Thoracic aorta (tissue), 2 donors: Measurements from ENCODE around the gene NOS2. TPM values are rescaled to one million over a fixed set of nuclear protein-coding genes. Genes with fewer than 3 reads are reported as not detected.
"Not testable (repeated sequence)": the region's sequence is repeated elsewhere in the genome, so short reads cannot be mapped to it uniquely, and the experiment has no call there.

Experiments used
- ATAC-seq: fragments of 150-250 bp; one replicate; pipeline ENCODE4 v1.8.0; 2017; ENCODE audit warnings: low read depth; ENCODE audit not compliant: insufficient number of reproducible peaks, low FRiP score
- DNase-seq: peaks from one replicate; pipeline ENCODE4 v3.0.0-alpha.2; 2020; ENCODE audit warnings: low spot score
- H3K27ac ChIP-seq, 2 donors: fragments of 200-600 bp; sonication (generic); 1 replicate in 1 of 2; 2 replicates in 1 of 2; pipeline ENCODE4 v1.5.1; 2016; ENCODE audit warnings: mild to moderate bottlenecking in 2 of 2, moderate library complexity in 2 of 2
- H3K27me3 ChIP-seq: fragments of 200-600 bp; sonication (generic); replicated peaks from 2 replicates; pipeline ENCODE4 v1.6.0; 2016; ENCODE audit warnings: mild to moderate bottlenecking; ENCODE audit not compliant: insufficient read depth
- H3K36me3 ChIP-seq: fragments of 200-600 bp; sonication (generic); one replicate; pipeline ENCODE4 v1.5.1; 2016
- H3K4me1 ChIP-seq, 2 donors: fragments of 200-600 bp; sonication (generic); 1 replicate in 1 of 2; 2 replicates in 1 of 2; pipeline versions ENCODE4 v1.5.1 to v1.6.0; 2016; ENCODE audit warnings: low read depth in 2 of 2, mild to moderate bottlenecking in 1 of 2; ENCODE audit not compliant: control insufficient read depth in 1 of 2
- H3K4me3 ChIP-seq: fragments of 200-600 bp; sonication (generic); 2 replicates; pipeline ENCODE4 v1.5.1; 2016; ENCODE audit warnings: mild to moderate bottlenecking
- H3K9me3 ChIP-seq: fragments of 200-600 bp; sonication (generic); 2 replicates; pipeline ENCODE4 v1.5.1; 2016
- total RNA-seq, 2 donors: library from RNA; depleted of rRNA; stranded (reverse); fragments of >200 nt; gene quantifications; one replicate each; pipeline versions ENCODE4 v1.1.0 to v1.2.3, GENCODE V29; 2016
- TF ChIP-seq, protein P1 (sequence below): fragments of 200-600 bp; sonication (generic); IDR thresholded peaks from one replicate; pipeline ENCODE4 v1.5.1; 2019; ENCODE audit warnings: antibody characterized with exemption

NOS2 gene
- total RNA-seq, 2 donors from 2014 or later, result not detected

DNA sequence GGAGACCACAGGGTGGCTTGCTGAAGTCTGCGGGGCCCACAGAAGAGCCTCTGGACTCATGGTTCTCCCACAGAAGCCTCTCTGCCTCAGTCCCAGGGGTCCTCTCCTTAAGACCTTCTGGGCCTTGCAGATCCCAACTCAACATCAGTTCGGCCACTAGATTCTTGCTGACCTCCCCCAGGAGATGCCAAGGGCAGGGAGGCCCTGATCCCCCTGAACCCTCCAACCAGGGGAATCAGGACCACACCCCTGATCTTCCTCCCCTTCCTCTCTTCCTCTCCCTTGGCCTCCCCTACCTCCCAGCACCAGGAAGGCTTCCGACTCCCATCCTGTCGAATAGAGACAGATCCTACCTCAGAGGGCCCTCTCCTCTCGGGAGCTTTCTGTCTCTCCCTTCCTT, 53.4 kb downstream of the NOS2 start:
- Histone ChIP-seq H3K27me3 (no peaks in the 10 kb centered on the region), H3K4me3 (no peak overlapping the region), H3K9me3 (no peaks in the 10 kb centered on the region), H3K36me3 (no peaks in the 10 kb centered on the region), H3K4me1 (no peaks in the 10 kb centered on the region), H3K27ac (no peak overlapping the region)
- TF ChIP-seq, protein P1, sequence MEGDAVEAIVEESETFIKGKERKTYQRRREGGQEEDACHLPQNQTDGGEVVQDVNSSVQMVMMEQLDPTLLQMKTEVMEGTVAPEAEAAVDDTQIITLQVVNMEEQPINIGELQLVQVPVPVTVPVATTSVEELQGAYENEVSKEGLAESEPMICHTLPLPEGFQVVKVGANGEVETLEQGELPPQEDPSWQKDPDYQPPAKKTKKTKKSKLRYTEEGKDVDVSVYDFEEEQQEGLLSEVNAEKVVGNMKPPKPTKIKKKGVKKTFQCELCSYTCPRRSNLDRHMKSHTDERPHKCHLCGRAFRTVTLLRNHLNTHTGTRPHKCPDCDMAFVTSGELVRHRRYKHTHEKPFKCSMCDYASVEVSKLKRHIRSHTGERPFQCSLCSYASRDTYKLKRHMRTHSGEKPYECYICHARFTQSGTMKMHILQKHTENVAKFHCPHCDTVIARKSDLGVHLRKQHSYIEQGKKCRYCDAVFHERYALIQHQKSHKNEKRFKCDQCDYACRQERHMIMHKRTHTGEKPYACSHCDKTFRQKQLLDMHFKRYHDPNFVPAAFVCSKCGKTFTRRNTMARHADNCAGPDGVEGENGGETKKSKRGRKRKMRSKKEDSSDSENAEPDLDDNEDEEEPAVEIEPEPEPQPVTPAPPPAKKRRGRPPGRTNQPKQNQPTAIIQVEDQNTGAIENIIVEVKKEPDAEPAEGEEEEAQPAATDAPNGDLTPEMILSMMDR, result no peak
- DNase-seq (no peak), ATAC-seq (no peak)

DNA sequence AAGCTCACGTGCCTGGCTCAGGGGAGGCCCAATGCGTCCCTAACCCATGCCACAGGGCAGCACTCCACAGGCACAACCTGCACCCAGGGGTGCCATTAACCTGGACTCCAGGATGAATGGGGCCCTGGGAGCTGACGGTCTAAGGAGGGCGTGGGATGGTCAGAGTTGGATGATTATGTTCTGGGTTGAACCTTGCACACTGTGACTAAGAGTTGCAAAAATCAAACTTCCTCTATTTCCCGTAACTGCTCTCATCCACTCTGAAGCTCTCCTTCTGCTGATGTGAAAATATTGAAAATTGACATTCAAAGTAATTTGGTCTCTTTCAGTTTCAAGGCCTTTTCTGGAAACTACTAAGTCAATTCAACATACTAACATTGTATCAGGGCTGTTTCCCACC, 54.0 kb downstream of the NOS2 start:
- ATAC-seq, result not testable (repeated sequence)

DNA sequence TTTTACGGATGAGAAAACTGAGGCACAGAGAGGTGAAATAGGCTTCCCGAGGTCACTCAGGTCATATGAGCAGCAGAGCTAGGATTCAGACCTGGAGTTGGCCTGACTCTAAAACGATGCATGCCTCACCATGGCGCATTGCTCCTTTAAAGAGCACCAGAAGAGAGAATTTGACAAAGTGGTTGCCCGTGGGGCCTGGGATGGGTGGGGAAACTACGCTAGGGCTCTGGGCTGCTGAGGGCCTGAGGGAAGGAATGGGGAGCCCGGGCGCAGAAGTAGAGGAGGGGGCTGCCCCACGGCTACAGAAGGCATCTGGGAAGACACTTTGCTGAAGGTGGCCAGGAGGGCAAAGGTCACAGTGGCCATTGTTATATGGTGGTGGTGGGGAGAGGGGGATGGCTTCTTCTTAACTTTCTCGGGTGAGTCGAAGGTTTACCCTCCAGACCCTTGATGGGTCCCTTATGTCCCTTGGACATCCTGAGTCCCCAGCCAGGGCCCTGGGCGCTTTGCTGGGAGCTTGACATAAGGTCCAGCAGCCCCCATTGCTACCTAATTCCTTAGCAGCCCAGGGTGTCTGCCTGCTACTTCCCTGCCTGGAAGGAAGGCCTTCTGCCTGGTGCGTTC, 55.0 kb downstream of the NOS2 start:
- H3K27ac ChIP-seq, H3K36me3 ChIP-seq, H3K4me1 ChIP-seq, H3K4me3 ChIP-seq, H3K27me3 ChIP-seq, ATAC-seq, H3K9me3 ChIP-seq, DNase-seq: not testable (repeated sequence)

More for the DNA sequence above, 54.0 kb downstream of the NOS2 start:
- H3K27me3 ChIP-seq, H3K4me1 ChIP-seq, H3K27ac ChIP-seq, H3K36me3 ChIP-seq, H3K4me3 ChIP-seq, H3K9me3 ChIP-seq, DNase-seq: not testable (repeated sequence)

DNA sequence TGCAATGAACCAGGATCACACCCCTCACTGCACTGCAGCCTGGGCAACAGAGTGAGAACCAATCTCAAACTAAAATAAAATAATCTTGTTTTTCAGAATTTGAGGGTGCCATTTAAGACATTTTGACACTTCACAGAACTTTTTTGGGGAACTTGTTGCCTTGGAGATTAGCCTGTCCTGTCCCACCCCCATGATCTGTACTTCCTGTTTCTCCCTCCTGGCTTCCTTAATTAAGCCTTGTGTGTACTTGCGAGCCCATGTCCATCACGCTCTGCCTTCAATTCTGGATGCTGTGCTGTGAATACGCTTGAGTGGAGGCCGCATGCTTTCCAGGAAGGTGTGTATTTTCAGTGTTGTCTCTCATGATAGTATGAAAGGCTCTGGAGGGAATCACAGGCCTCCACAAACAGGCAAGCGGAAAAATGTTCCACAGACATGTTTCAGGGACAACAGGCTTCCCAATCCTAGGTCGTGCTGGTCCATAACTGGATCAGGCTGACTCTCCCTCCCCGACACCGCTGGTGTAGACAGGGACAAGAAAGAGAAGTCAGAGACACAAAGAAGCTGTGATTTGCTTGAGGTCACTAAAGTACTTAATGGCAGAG, 56.9 kb downstream of the NOS2 start:
- ATAC-seq, result no peak
- TF ChIP-seq, protein P1, result no peak
- Histone ChIP-seq H3K9me3 (no peaks in the 10 kb centered on the region), H3K36me3 (no peaks in the 10 kb centered on the region), H3K27me3 (no peaks in the 10 kb centered on the region), H3K4me1 (peaks cover 3 to 4% of the 10 kb centered on the region in 2 donors), H3K27ac (no peak overlapping the region), H3K4me3 (no peak overlapping the region)
- DNase-seq, result no peak

DNA sequence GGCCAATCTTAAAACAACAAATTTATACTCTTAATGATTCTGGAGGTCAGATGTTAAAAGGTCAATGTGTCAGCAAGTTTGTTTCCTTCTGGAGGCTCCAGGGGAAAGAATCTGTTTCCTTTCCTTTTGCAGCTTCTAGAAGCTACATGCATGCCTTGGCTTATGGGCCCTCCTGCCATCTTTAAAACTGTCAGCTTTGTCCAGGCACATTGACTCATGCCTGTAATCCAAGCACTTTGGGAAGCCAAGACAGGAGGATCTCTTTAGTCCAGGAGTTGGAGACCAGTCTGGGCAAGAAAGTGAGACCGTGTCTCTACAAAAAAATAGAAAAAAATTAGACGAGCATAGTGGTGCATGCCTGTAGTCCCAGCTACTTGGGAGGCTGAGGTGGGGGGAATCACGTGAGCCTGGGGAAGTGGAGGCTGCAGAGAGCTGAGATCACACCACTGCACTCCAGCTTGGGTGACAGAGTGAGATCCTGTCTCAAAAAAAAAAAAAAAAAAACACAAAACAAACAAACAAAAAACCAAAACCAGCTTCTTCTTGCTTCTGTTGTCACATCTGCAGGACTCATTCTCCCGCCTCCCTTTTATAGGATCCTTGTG, 58.3 kb downstream of the NOS2 start:
- no peak for DNase-seq
- ATAC-seq, result no peak
- TF ChIP-seq, protein P1, result no peak

DNA sequence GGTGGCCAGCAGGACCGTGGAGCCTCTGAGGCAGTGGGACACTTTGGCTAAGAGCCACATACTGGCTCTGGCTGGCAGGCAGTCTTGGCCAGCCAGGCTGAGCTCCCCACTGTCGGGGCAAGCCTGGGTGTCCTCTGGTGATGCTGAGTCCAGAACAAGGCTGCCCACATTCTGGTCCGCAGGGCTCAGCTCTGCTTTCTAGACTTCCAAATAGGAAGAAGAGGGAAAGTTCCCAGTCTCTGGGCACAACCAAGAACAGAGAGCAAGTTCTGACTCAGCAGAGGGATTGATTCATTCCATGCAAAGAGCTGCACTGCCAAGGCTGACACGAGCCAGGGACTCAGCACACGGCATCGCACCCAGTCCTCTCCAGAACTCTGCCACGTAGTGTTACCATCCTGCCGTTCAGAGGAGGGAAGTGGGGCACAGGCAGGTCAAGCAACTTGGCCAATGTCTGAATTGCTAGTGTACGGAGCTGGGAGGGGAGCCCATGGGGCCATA, 58.9 kb downstream of the NOS2 start:
- ATAC-seq (no peak), DNase-seq (no peak)
- Histone ChIP-seq H3K27me3 (no peaks in the 10 kb centered on the region), H3K4me1 (peaks cover 3 to 4% of the 10 kb centered on the region in 2 donors), H3K27ac (no peak overlapping the region), H3K36me3 (no peaks in the 10 kb centered on the region), H3K9me3 (no peaks in the 10 kb centered on the region), H3K4me3 (no peak overlapping the region)
- TF ChIP-seq, protein P1, result no peak

More for the DNA sequence above, 58.3 kb downstream of the NOS2 start:
- H3K9me3 ChIP-seq, result no peaks in the 10 kb centered on the region
- H3K36me3 ChIP-seq, result no peaks in the 10 kb centered on the region
- no peak overlapping the region for H3K27ac ChIP-seq
- peaks cover 3 to 4% of the 10 kb centered on the region in 2 donors for H3K4me1 ChIP-seq
- H3K4me3 ChIP-seq, result no peak overlapping the region
- no peaks in the 10 kb centered on the region for H3K27me3 ChIP-seq

DNA sequence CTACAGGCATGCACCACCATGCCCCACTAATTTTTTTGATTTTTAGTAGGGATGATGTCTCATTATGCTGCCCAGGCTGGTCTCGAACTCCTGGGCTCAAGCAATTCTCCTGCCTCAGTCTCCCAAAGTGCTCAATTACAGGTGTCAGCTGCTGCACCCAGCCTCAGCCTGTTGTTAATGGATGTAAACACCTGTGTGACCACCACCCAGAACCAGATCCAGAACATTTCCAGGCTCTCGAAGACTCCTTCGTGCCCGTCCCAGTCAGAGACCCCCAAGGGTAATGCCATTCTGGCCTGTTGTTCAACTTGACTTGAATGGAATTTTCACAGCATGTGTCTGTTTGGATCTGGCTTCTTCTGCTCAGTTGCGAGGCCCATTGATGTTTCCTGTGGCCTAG, 59.8 kb downstream of the NOS2 start:
- not testable (repeated sequence) for ATAC-seq, H3K27me3 ChIP-seq, H3K9me3 ChIP-seq, H3K4me3 ChIP-seq, DNase-seq, H3K27ac ChIP-seq, H3K36me3 ChIP-seq, H3K4me1 ChIP-seq
